ENCODE data around the gene DPEP2NB. TPM values are rescaled to one million over a fixed set of nuclear protein-coding genes. Genes with fewer than 3 reads are reported as not detected.
"Not testable (repeated sequence)": the region's sequence is repeated elsewhere in the genome, so short reads cannot be mapped to it uniquely, and the experiment has no call there.

DPEP2NB gene
- total RNA-seq, 1 experiment from 2014 or later = not detected

DNA sequence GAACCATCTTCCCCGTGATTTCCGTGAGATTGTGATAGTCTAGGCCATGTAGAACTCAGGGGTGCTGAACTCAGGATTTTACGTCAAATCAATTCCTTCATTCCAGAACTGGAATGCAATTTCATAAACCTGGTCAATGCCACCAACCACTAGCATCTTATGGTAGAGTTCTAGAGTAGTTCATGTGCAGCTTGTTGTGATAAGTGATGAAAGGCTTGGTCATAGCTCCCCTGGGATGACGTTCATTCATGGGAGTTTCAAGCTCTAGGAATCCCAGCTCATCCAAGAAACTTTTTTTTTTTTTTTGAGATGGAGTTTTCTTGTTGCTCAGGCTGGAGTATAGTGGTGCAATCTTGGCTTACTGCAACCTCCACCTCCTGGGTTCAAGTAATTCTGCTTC is 12.7 kb downstream of the DPEP2NB start:
- BruUV-seq (replicated peaks) = no TSS peak
- no peak overlapping the region for H3K27ac ChIP-seq (ENCODE audit: low read depth, low read length, poor library complexity, severe bottlenecking)
- ChIA-PET CTCF (no interaction called here), POLR2A (ENCODE audit: low non-redundant PET) (no interaction called here)
- intact Hi-C loops (cut with micrococcal nuclease; ENCODE audit: unreplicated experiment) = no loop called here
- H3K4me1 ChIP-seq (ENCODE audit: insufficient read depth, low read length, poor library complexity, severe bottlenecking) = no peaks in the 10 kb centered on the region
- no peaks in the 10 kb centered on the region for H3K36me3 ChIP-seq (ENCODE audit: insufficient read depth, low read length, poor library complexity, severe bottlenecking)
- TF ChIP-seq, protein P1, sequence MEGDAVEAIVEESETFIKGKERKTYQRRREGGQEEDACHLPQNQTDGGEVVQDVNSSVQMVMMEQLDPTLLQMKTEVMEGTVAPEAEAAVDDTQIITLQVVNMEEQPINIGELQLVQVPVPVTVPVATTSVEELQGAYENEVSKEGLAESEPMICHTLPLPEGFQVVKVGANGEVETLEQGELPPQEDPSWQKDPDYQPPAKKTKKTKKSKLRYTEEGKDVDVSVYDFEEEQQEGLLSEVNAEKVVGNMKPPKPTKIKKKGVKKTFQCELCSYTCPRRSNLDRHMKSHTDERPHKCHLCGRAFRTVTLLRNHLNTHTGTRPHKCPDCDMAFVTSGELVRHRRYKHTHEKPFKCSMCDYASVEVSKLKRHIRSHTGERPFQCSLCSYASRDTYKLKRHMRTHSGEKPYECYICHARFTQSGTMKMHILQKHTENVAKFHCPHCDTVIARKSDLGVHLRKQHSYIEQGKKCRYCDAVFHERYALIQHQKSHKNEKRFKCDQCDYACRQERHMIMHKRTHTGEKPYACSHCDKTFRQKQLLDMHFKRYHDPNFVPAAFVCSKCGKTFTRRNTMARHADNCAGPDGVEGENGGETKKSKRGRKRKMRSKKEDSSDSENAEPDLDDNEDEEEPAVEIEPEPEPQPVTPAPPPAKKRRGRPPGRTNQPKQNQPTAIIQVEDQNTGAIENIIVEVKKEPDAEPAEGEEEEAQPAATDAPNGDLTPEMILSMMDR (conservative IDR thresholded peaks at IDR 0.05; ENCODE audit: low read depth, low read length) = no peak
- no peak for TF ChIP-seq EZH2 (IDR thresholded peaks at IDR 0.05; ENCODE audit: borderline replicate concordance, low read depth, low read length, poor library complexity, severe bottlenecking)
- no peak overlapping the region for H3K4me3 ChIP-seq (ENCODE audit: low read depth, low read length, poor library complexity, severe bottlenecking)
- no peaks in the 10 kb centered on the region for H3K27me3 ChIP-seq (replicated peaks; ENCODE audit: insufficient read depth, low read depth, low read length, poor library complexity)
- H3K9me3 ChIP-seq (ENCODE audit: low read depth, low read length, poor library complexity, severe bottlenecking) = no peaks in the 10 kb centered on the region
- DNase-seq (ENCODE audit: low spot score) = no peak

GRCh38 chr16:68000450-68000849 is 15.3 kb downstream of the DPEP2NB start:
- intact Hi-C loops (cut with micrococcal nuclease; ENCODE audit: unreplicated experiment) = no loop called here
- Histone ChIP-seq H3K27me3 (replicated peaks; ENCODE audit: insufficient read depth, low read depth, low read length, poor library complexity) (no peaks in the 10 kb centered on the region), H3K4me1 (ENCODE audit: insufficient read depth, low read length, poor library complexity, severe bottlenecking) (no peaks in the 10 kb centered on the region), H3K27ac (ENCODE audit: low read depth, low read length, poor library complexity, severe bottlenecking) (no peak overlapping the region), H3K4me3 (ENCODE audit: low read depth, low read length, poor library complexity, severe bottlenecking) (no peak overlapping the region), H3K9me3 (ENCODE audit: low read depth, low read length, poor library complexity, severe bottlenecking) (no peaks in the 10 kb centered on the region), H3K36me3 (ENCODE audit: insufficient read depth, low read length, poor library complexity, severe bottlenecking) (no peaks in the 10 kb centered on the region)
- BruUV-seq (replicated peaks) = no TSS peak
- POLR2A ChIA-PET (ENCODE audit: low non-redundant PET) = no interaction called here
- no peak for TF ChIP-seq EZH2 (IDR thresholded peaks at IDR 0.05; ENCODE audit: borderline replicate concordance, low read depth, low read length, poor library complexity, severe bottlenecking)
- TF ChIP-seq, protein P1 (conservative IDR thresholded peaks at IDR 0.05; ENCODE audit: low read depth, low read length) = no peak
- no peak for DNase-seq (ENCODE audit: low spot score)
- CTCF ChIA-PET = no interaction called here

DNA sequence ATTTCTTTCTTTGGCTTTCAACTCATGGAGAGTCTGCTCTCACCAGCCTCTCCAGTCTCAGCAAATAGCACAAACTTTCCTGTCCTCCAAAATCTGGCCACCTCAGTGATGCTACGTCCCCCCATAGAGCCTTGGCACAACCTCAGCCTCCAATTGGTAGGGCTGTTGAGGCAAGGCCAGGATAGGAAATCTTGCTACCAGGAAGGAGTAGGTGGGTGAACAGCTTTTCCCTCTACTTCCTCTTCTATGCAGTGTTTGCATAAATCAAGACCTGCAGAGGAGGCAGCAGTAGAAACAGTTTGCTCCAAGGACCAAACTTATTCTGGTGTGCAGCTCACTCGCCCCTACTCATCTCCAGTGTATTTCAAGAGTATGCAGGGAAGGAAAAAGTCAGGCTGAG is 15.7 kb downstream of the DPEP2NB start:
- TF ChIP-seq, protein P1 (conservative IDR thresholded peaks at IDR 0.05; ENCODE audit: low read depth, low read length) = no peak
- no peak for TF ChIP-seq EZH2 (IDR thresholded peaks at IDR 0.05; ENCODE audit: borderline replicate concordance, low read depth, low read length, poor library complexity, severe bottlenecking)
- no TSS peak for BruUV-seq (replicated peaks)
- no peak for DNase-seq (ENCODE audit: low spot score)
- POLR2A ChIA-PET (ENCODE audit: low non-redundant PET) = no interaction called here
- no peak overlapping the region for H3K4me3 ChIP-seq (ENCODE audit: low read depth, low read length, poor library complexity, severe bottlenecking)
- no peaks in the 10 kb centered on the region for H3K9me3 ChIP-seq (ENCODE audit: low read depth, low read length, poor library complexity, severe bottlenecking)
- CTCF ChIA-PET = interaction anchor here (0.5 kb wide), 1 partner anchor 46 kb away, joined by 3 read pairs; no protein-coding TSS in a partner anchor
- intact Hi-C loops (cut with micrococcal nuclease; ENCODE audit: unreplicated experiment) = no loop called here
- no peaks in the 10 kb centered on the region for H3K4me1 ChIP-seq (ENCODE audit: insufficient read depth, low read length, poor library complexity, severe bottlenecking)
- no peak overlapping the region for H3K27ac ChIP-seq (ENCODE audit: low read depth, low read length, poor library complexity, severe bottlenecking)
- H3K36me3 ChIP-seq (ENCODE audit: insufficient read depth, low read length, poor library complexity, severe bottlenecking) = no peaks in the 10 kb centered on the region
- no peaks in the 10 kb centered on the region for H3K27me3 ChIP-seq (replicated peaks; ENCODE audit: insufficient read depth, low read depth, low read length, poor library complexity)

DNA sequence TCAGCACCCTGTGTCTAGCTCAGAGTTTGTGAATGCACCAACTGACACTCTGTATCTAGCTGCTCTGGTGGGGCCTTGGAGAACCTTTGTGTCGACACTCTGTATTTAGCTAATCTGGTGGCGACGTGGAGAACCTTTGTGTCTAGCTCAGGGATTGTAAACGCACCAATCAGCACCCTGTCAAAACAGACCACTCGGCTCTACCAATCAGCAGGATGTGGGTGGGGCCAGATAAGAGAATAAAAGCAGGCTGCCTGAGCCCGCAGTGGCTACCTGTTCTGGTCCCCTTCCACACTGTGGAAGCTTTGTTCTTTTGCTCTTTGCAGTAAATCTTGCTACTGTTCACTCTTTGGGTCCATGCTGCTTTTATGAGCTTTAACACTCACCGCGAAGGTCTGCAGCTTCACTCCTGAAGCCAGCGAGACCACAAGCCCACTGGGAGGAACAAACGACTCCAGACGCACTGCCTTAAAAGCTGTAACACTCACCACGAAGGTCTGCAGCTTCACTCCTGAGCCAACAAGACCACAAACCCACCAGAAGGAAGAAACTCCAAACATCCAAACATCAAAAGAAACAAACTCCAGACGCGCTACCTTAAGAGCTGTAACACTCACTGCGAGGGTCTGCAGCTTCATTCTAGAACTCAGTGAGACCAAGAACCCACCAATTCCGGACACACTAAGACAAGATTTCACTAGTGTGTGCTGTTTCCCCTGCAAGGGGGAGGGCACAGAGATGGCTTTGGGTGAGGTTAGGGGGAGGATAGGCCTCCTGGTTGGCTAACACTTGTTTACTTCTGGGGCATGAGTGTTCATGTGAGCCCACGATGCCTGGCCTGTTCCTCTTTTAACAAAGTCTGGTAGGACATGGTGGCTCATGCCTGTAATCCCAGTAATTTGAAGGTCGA is 16.7 kb downstream of the DPEP2NB start, which contains the start of gene DPEP2:
Gene DPEP2 (minus strand): TSS at position 706 of the 910 bp plus-strand sequence. CDS start 6,272 bp downstream, outside the sequence.
- CTCF ChIA-PET; BruUV-seq (replicated peaks); H3K9me3 ChIP-seq (ENCODE audit: low read depth, low read length, poor library complexity, severe bottlenecking); H3K27me3 ChIP-seq (replicated peaks; ENCODE audit: insufficient read depth, low read depth, low read length, poor library complexity); H3K4me3 ChIP-seq (ENCODE audit: low read depth, low read length, poor library complexity, severe bottlenecking); DNase-seq (ENCODE audit: low spot score); H3K4me1 ChIP-seq (ENCODE audit: insufficient read depth, low read length, poor library complexity, severe bottlenecking); H3K36me3 ChIP-seq (ENCODE audit: insufficient read depth, low read length, poor library complexity, severe bottlenecking); intact Hi-C loops (cut with micrococcal nuclease; ENCODE audit: unreplicated experiment); H3K27ac ChIP-seq (ENCODE audit: low read depth, low read length, poor library complexity, severe bottlenecking); POLR2A ChIA-PET (ENCODE audit: low non-redundant PET): not testable (repeated sequence)

GRCh38 chr16:67998231-67998778 is 17.4 kb downstream of the DPEP2NB start:
- POLR2A ChIA-PET (ENCODE audit: low non-redundant PET); H3K4me3 ChIP-seq (ENCODE audit: low read depth, low read length, poor library complexity, severe bottlenecking); H3K4me1 ChIP-seq (ENCODE audit: insufficient read depth, low read length, poor library complexity, severe bottlenecking); CTCF ChIA-PET; H3K27me3 ChIP-seq (replicated peaks; ENCODE audit: insufficient read depth, low read depth, low read length, poor library complexity); intact Hi-C loops (cut with micrococcal nuclease; ENCODE audit: unreplicated experiment); BruUV-seq (replicated peaks); H3K36me3 ChIP-seq (ENCODE audit: insufficient read depth, low read length, poor library complexity, severe bottlenecking); DNase-seq (ENCODE audit: low spot score); H3K27ac ChIP-seq (ENCODE audit: low read depth, low read length, poor library complexity, severe bottlenecking); H3K9me3 ChIP-seq (ENCODE audit: low read depth, low read length, poor library complexity, severe bottlenecking): not testable (repeated sequence)
